Measurements from ENCODE around the gene TKFC.

- TF ChIP-seq CTCF (IDR thresholded peaks at IDR 0.05) (no peak), POLR2A (IDR thresholded peaks at IDR 0.05) (no peak), POLR2AphosphoS5 (IDR thresholded peaks at IDR 0.05) (no peak)
These were observed 23.7 kb downstream of the TKFC start for GRCh38 chr11:61356706-61357105.
